HG03457 (cell line): ENCODE data around the gene SLC2A4.
"Not testable (repeated sequence)": the region's sequence is repeated elsewhere in the genome, so short reads cannot be mapped to it uniquely, and the experiment has no call there.

ENCODE experiments used
- ATAC-seq: cut with Tn5 transposase; IDR thresholded peaks from one replicate; pipeline ENCODE4 v1.9.1; 2021; ENCODE audit warnings: moderate number of reproducible peaks; ENCODE audit not compliant: unreplicated experiment

The SLC2A4 gene

DNA sequence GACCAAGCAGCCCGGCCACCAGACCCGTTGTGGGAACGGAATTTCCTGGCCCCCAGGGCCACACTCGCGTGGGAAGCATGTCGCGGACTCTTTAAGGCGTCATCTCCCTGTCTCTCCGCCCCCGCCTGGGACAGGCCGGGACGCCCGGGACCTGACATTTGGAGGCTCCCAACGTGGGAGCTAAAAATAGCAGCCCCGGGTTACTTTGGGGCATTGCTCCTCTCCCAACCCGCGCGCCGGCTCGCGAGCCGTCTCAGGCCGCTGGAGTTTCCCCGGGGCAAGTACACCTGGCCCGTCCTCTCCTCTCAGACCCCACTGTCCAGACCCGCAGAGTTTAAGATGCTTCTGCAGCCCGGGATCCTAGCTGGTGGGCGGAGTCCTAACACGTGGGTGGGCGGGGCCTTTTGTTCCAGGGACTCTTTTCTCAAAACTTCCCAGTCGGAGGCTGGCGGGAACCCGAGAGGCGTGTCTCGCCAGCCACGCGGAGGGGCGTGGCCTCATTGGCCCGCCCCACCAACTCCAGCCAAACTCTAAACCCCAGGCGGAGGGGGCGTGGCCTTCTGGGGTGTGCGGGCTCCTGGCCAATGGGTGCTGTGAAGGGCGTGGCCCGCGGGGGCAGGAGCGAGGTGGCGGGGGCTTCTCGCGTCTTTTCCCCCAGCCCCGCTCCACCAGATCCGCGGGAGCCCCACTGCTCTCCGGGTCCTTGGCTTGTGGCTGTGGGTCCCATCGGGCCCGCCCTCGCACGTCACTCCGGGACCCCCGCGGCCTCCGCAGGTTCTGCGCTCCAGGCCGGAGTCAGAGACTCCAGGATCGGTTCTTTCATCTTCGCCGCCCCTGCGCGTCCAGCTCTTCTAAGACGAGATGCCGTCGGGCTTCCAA, at the start of gene SLC2A4:
Gene SLC2A4 (plus strand): TSS at position 645 of the 879 bp plus-strand sequence. CDS start 217 bp downstream, at position 862.
- ATAC-seq, result peak; percentile 43

DNA sequence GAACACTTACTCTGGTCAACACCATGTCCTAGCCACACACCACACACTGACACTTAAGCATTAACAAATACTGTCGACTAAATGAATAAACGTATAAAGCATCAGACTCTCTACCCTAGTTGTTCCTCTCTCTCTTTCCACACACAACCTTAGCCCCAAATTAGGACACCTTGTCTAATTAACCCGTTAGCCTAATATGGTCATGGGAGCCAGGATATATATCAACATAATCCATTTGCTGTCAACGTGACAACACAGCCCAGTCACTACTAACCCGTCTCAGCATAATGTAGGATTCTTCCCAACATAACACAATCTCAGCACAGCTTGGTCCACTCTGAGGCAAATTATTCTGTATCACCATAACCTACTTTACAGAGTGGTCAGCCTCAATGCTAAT, 49.4 kb upstream of the SLC2A4 start:
- ATAC-seq, result no peak

DNA sequence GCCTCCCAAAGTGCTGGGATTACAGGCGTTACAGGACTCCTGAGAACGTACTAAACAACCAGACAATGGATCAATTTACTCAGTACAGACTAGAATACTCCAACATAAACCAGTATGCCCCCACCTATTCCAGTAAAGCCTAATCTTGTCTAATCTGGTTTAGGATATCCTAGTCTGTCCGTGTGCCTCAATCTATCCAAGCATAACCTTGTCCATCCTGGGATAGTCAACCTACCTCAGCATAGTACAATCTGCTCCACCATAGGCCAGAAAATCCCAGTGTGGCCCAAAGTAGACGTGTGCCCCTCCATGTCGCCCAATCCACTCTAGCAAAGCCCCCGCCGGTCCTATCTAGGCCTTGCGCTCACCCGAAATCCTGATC, 47.8 kb upstream of the SLC2A4 start:
- no peak for ATAC-seq

DNA sequence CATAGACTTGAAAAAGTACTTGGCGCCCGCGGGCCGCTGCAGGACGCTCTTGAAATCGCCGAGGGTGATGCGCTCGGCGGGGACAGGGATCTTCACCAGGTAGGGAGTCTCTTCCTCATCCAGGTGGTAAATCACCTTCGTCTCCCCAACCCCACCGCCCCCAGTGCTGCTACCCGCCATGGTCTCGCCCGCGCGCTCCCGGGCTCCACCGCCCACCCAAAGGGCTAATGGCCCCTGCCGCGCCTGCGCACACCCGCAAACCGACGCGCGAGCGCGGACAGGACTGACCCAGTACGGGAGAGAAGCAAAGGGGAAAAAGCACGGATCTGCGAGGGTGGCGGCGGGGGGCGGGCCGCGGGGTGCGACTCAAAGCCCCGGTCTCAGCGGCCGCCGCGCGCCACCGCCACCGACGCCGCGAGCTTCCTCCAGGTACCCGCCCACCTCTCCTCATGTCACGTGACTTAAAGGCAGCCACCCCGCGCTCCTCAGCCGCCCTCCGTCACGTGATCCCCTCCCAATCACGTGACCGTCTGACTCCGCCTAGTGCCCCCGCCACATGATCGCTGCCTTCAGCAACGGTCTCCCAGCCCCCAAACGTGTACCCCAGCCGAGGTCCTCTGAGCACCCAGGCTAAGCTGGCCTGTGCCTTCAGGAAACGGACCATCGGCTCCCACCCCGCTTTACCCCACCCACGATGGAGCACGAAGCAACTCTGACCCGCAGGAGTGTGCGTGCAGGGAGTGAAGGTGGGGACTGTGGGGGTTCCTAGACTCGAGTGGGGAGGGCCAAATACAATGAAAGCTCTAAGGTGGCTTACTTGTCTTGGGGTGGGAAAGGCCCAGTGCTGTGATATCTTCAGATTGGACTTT, 47.2 kb upstream of the SLC2A4 start, which contains the start of gene DVL2:
Gene DVL2 (minus strand): TSS at position 435 of the 869 bp plus-strand sequence. CDS start 255 bp downstream, at position 180.
- peak; percentile 34 for ATAC-seq

DNA sequence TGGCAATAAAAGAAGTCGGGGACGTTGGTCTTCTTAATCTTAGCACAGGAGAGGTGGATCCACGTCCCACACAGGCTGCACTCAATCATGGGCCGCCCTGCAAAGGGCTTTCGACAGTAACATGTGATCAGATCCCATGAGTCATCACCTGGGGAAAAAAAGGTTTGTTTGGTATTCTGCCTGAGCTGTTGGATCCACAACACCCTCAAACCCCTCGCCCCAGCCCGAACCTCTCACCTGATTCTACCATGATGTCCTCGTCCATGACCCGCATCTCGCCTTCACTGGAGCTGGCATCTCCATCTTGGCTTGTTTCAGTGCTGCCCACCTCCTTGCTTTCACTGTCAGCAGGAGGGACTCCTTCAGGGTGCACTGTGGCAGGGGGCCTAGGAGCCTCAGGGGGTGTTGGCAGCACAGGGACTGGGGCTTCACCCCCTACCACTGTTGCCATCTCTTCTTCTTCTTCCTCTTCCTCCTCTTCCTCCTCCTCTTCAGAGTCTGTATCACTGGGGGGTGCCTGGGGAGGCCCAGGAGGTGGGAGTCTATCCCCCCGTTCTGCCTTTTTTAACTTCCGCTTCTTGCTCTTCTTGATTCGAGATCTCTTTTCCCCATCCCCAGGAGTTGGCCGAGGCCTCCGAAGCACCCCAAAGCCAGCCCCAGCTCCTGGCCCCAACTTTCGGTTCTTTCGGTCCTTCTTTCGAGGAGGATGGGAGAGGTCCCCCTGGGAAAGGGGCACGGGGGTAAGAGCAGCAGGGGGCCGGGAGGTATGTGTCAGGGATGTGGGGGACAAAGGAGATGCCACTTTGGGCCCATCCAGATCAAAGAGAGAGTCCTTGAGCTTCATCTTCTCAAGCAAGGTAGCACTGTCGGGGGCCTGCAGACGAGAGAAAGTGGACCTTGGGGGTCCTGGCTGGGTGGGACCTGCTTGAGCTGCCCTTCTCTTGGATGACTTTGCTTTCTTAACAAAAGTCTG, 45.5 kb upstream of the SLC2A4 start:
- ATAC-seq, result no peak

DNA sequence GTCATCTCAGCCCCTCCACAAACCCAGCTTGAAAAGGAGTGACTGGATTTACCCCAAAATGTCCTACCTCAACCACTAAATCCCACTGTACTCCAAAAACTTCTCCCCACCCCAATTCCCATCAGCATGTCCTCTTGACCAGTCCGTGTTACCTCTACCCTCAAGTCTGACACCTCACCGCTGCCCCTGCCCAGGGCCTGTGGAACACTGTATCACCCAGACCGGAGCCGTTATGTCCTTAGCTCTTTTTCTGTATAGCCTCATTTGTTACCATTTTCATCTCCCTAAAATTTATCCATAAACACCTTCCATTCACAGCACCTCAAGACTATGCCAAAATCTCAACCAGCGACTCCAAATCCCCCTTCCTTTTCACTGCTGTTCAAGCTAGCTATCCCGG, 44.7 kb upstream of the SLC2A4 start:
- no peak for ATAC-seq

DNA sequence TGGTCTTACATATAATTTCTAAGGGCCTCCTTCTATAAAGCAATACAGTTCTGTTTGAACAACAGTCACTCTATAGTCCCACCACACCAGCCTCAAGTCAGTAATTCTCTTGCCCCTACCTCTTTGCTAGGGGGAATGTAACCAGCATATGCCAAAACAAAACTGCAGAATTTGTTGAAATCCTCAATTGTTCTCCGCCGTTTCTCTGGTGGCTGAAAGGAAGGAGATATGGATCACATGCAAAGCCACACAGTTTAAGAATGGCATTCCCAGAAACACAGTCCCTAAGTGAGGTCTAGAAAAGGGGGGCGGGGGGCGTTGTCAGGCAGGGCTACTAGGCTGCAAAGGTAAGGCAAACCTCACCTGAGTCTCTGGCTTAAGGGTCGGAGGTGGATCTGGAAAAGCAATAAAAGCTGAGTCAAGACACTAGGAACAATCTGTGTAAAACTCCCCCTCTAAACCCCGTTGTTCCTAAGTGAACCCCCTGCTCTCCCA, 44.2 kb upstream of the SLC2A4 start:
- no peak for ATAC-seq

DNA sequence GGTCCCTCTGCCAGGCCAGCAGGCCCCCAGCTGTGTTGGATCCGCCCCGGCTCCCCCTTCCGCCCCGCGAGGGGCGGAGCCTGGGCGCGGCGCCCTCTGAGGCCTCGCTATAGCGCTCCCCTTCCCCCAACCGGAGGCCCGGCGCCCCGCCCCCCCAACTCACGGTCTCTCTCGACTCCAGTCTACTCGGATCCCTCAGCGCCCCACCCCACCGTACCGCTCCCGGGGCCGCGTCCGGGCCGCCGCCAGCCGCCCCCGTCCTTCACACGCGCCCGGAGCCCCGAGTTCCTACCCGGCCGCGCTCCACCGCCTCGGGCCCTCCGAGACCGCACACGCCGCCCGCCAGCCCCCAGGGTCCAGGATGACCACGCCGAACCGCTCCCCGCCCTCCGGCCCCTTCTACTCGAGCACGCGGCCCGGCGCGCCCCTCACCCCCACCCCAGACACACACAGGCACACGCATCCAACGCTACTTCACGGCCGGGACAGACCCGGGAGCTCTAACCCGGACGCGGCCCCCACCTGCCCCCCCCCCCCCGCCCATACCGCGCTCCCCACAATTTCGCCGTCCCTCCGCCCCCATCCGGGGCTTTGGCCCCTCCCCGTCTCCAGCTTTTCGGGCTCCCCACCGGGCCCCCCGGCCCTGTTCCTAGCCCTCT, 43.6 kb upstream of the SLC2A4 start:
- ATAC-seq, result no peak

DNA sequence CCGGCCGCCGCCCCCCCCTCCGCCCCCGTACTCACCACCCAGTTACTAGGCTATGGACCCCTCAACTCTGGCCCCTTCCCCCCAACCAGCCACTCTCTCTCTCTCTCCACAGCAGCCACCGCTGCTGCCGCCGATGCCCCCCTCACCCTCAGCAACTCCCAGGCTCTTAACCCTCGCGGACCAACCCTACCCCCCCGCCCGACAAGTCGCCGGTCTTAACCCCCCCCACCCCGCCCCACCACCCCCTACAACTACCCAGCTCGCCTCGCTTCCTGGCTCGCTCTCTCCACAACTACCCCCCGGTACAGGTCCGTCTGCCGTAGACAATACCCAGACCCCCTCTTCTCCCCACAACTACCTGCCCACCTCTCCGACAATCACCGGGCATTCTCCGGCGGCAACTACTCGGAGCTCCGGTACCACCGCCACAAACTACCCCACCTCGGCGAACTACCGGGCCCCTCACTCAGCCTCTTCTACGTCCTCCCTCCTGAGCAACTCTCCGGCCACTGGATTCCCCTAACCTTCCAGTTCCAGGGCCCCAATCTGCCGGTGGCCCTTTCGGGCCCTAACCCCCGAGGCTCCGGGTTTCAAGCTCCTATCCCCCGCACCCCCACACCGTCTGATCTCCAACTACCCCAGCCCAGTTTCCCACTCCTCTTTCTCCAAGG, 43.0 kb upstream of the SLC2A4 start:
- no peak for ATAC-seq

DNA sequence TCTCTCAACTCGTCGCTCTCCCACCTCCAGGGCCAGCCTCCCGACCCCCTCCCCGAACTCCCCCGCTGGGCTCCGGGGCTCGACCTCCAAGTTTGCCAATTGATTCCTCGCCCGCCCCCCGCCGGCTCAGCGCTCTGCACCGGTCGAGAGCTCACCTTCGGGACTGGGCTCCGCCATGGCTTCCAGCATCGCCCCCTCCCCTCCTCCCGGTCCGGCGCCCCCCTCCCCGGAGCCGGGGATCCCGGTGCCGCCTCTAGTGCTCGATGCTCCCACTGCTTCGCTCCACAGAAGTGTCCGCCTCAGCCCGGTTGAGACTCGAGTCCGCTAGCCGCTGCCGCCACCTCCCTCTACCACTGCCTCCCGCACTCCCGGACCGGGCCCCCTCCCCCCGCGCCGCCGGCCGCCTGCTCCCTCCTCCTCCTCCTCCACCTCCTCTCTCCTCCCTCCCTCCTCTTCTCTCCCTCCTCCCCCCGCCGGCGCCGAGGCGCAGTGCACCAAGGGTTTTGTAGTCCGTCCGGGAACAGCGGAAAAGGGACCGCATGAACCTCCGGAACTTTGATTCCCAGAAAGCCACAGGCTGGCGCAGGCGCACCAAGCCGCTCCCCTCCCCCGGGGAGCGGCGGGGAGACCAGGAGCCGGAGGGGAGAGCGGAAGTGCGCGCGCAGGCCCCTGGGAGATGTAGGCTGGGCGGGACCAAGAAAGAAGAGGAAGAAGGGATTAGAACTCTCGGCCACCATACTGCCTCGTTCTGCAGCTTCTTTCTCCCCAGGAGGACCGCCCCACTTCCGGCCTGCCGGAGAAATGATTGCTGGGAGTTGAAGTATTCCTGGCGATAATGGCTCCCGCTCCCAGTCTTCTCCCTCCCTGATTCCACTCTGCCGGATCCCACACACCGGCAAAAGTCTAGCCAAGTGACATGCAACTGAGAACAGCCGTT, 42.2 kb upstream of the SLC2A4 start, which contains the start of gene PHF23:
Gene PHF23 (minus strand): TSS at position 367 of the 937 bp plus-strand sequence. CDS start 178 bp downstream, at position 189.
- ATAC-seq, result peak; percentile 32

DNA sequence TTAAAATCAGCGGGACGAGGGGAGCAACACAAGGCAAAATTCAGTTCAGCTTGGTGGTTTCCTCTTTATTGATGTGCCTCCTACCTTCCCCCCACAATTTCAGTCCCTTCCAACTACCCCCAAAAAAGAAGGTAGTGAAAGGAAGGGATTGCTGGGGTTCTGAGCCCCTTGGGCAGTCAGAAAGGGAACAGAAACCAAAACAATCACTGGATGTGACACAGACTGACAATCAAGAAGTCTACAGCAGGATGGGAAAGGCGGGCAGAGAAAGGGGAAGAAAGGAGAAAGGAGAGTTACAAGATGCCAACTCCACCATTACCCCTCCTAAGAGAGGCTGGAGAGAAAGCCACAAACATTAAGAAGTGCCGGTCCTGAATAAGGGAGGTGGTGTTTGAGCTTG, 41.1 kb upstream of the SLC2A4 start:
- no peak for ATAC-seq

DNA sequence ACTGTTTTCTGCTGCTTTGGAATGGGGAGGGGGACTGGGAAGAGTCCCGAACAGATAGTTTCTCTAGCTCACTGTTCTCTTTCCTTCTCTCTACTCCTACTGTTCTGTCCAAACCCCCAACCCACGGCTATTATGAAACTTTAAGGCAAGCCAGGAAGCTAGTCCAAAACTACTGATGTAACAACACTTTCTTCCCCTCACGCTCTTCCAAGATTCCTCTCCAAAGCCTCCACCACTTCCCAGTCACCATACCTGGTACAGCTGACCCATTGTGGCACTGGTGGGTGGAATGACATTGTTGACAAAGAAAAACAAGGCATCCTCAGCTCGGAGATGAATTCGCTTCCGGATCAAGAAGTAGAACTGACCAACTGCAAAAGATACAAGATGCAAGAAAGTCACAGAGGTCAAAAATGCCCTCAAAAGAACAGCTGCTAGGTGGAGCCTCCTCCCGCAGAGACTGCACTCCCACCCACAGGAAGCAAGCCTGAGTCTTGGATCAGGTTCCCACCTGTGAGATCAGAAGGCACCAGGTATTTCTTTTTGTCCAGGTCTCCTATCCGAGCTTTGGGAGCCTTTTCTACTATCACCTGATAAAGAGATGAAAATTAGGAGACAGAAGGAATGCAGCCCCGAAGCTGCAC, 40.3 kb upstream of the SLC2A4 start:
- ATAC-seq, result no peak

DNA sequence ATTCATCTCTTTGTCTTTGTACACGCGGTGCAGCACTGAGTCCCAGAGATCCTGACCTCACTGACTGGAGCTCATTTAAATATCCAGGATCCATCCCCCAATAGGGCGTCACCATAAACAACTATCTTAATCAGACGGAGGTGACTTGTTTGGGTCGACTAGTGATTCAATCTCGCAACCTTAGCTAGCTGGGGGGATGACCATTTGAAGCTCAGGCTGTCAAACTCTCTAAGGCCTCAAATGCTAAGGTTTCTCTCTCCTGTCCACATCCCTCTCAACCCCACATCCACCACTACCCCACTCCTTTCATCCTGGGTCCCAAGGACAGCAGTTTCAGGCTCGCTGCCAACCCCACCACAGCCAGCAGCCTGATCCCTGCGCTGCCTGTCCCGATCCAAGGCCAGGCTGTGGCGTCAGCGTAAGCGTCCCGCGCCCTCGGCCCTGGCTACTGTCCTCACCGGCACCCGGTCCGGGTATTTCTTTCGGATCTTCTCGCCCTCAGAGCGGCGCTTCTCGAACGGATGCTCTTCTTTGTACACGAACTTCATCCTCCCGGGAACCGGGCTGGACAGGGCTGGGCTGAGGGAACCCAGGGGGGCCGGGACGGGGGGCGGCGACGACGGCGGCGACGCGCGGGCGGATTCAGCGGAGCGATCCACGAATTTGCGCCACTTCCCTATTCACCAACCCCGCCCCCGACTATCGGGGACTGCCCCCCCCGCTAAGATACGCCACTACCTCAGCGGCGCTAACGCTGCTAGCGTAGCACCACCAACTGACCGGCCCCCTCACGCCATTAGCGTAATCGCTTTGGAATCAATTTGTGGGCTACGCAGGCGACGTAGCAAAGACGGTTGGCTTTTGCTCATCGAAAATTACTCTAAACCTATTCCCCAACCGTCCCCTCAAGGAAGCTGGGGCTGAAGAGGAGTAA, 39.5 kb upstream of the SLC2A4 start, which contains the start of gene GABARAP:
Gene GABARAP (minus strand): TSS at position 667 of the 934 bp plus-strand sequence. CDS start 119 bp downstream, at position 548.
- peak; percentile 29 for ATAC-seq

DNA sequence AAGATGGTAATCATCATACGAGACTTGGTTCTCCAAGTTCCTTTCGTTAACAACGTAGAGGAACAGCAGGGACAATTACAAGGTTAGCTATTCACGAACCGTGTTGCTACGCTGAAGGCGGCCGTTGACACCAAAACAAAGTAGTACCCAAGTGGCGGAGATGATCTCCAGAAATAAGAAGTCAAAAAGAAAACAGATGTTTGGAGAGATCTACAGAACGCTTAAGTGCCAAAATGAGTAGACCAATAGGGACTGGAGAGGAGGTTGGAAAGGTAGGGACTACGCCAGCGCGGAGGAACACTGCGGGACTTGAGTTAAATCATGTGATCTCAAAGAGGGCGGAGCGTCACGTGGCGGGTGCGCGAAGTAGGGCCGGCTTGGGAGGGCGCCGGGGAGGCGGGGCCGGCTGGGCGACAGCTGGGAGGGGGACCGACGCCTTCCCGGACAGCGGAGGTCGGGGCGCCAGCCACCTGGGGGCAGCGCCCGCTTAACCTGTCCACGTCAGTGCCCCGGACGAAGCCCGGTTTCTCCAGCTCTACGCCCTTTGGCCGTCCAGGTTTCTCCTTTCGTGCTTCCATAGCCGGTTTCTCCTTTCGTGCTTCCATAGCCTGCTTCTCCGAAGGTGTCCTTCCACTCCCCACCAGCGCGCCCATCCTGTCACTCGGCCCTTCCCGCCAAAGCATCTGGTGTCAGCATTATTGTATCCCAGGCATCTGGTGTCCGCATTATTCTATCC, 38.6 kb upstream of the SLC2A4 start:
- ATAC-seq, result peak; percentile 36

DNA sequence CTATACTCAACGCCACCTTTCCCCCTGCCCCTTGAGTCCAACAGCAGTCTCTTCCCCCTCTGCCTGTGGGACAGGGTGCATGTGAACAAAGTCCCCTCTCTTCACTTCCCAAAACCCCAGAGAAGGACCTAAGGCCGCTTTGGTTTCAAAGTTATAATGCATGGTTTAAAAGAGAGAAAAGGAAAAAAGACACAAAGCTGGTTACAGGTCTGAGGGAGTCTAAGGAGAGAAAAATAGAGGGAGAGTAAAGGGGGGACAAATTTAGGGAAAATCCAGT, 38.1 kb upstream of the SLC2A4 start:
- no peak for ATAC-seq

DNA sequence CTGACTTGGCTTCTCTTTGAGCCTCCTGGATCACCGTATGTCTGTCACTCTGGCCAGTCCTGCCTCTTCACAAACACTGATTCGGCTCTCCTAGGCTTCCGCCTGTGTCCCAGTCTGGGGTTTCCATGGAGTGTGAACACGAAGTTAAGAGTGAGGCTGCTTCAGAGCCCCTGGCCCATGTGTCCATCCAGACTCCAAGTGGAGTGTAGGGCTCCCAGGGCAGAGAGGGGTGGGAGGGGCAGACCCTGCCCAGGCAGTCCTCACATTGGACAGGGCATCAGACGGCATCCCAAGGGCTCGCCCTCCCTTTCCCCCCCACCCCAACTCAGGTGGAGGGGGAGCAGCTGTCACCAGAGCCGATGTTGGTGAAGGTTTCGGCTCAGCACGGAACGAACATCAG, 37.7 kb upstream of the SLC2A4 start:
- ATAC-seq, result not testable (repeated sequence)
